ENCODE results near the gene ENOX1.

ENOX1 gene

GRCh38 chr13:43669964-43670363 lies 116.8 kb downstream of the ENOX1 start:
- DNase-seq (ENCODE audit: low read depth in 2 of 2) = no peak

- no peak for DNase-seq (ENCODE audit: low read depth in 2 of 2)
Observed at GRCh38 chr13:43669101-43669500, 117.7 kb downstream of the ENOX1 start.

DNA sequence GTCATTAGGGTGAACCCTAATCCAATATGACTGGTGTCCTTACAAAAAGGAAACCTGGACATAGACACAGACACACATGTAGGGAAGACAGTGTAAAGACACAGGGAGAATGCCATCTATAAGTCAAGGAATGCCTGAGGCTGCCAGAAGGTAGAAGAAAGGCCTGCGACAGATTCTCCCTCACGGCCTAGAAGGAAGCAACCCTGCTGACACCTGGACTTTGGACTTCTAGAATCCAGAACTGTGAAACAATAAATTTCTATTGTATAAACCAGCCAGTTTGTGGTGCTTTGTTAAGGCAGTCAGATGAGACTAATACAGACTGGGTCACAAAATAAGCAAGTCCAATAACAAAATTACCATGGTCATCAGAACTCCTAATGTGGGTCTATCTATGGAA lies 120.4 kb downstream of the ENOX1 start:
- DNase-seq (ENCODE audit: low read depth in 2 of 2) = no peak

DNA sequence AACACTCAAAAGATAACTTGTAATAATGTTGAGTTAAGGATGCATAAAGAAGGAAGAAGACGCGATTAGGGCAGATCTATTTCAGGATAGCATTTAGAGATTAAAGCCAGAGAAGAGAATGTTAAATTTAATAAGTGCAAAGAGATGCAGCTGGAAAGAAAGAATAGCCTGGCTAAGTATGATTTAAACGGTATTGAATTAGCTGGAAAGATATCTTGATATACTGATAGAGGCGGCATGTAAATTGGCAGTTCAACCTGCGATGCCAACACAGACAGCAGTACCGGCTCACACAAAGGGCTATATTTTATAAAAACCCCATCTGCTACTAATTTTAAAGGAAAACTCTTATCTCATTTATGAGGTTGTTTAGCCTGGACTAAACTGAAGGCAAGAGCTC lies 121.4 kb downstream of the ENOX1 start:
- no peak for DNase-seq (ENCODE audit: low read depth in 2 of 2)

DNA sequence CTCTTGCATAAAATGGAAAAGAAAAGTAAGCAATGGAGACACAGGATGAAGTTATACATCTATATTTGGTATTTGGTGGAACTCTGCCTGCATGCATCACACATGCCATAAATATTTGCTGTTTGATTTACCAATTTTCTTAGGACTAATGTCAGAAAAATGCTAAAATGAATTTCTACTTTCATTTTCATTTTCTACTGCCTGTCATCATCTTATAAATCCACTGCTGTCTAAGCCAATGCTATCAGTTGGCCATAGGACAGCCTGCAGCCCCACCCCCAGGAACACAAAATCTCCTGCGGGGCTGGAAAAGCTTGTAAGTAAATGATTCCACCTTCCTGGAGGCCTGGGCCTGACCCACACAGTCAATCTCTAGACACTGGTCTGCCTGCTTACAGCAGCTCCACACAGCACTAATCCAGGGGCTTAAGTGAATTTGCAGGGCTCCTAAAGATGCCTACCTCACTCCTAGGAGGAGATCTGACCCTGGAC lies 122.0 kb downstream of the ENOX1 start:
- no peak for DNase-seq (ENCODE audit: low read depth in 2 of 2)

GRCh38 chr13:43663474-43664090 lies 123.2 kb downstream of the ENOX1 start:
- no peak for DNase-seq (ENCODE audit: low read depth in 2 of 2)

DNA sequence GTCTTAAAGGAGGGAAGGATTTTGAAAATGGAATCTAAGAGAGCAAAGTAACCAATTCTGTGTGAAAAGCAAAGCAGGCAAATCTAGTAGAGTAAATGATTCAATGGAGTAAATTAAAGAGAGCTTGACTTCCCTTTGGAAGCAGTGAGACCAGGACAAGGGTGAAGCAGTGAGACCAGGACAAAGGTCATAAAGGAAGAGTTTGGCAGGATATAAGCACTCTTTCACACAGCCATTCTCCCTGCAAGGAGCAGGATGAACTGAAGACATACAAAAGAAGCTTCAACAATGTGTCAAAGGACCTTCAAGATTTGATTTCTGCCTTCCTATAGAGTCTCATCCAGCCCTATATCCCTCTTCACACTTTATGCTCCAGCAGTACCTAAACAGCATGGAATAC lies 123.8 kb downstream of the ENOX1 start:
- DNase-seq (ENCODE audit: low read depth in 2 of 2) = no peak

DNA sequence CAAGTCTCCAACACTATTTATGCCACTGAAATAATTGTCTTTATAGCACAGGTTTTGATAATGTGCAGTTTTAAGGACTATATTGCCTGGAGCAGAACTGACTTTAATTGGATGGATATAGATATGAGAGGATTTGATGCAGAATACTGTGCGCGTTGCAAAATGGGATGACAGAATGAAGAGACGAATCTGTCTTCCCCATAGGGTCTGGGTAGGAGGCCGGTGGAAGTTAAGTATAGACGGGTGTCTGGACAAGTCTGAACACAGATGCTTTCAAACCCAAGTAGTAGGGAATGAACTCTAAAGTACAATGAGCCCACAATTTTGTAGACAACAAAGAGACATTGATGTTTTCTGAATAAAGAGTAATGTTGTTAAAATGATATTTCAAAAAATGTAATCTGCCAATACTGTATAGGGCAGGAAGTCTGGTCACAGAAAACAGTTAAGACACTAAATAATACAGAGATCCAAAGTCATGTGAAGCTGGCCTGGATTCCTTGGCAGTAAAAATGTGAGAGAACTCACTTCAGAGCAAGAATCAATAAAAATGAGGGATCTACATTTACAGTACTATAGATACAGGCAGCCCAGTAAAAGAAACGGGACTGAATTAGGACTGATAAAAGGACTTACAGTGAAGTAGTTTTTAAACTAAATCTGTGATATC lies 125.5 kb downstream of the ENOX1 start:
- DNase-seq (ENCODE audit: low read depth in 2 of 2) = no peak

- no peak for DNase-seq (ENCODE audit: low read depth in 2 of 2)
Observed at GRCh38 chr13:43657485-43657884, 129.3 kb downstream of the ENOX1 start.

GRCh38 chr13:43653980-43654379 lies 132.8 kb downstream of the ENOX1 start:
- no peak for DNase-seq (ENCODE audit: low read depth in 2 of 2)

- DNase-seq (ENCODE audit: low read depth in 2 of 2) = no peak
Observed at GRCh38 chr13:43653395-43653794, 133.4 kb downstream of the ENOX1 start.

GRCh38 chr13:43652760-43653159 lies 134.0 kb downstream of the ENOX1 start:
- no peak for DNase-seq (ENCODE audit: low read depth in 2 of 2)

DNA sequence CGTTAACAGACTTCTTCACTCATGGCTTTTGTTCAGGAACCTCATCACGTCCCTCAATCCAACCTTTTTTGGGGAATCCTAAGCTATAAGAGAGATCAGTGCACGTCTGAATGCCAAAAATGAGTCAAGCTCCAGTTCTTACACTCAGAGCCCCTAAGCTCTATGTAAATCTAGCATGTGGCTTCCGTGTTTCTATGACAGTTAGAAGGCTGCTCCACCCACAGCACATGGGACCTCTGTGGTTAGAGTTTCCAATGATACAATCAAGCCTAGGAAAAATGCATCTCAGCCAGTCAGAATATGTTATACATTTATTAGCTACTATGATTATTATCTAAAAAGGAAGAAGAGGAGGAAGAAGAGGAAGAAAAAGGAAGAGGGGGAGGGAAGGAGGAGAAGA lies 135.9 kb downstream of the ENOX1 start:
- no peak for DNase-seq (ENCODE audit: low read depth in 2 of 2)

- no peak for DNase-seq (ENCODE audit: low read depth in 2 of 2)
Observed at GRCh38 chr13:43648733-43649132, 138.0 kb downstream of the ENOX1 start.

DNA sequence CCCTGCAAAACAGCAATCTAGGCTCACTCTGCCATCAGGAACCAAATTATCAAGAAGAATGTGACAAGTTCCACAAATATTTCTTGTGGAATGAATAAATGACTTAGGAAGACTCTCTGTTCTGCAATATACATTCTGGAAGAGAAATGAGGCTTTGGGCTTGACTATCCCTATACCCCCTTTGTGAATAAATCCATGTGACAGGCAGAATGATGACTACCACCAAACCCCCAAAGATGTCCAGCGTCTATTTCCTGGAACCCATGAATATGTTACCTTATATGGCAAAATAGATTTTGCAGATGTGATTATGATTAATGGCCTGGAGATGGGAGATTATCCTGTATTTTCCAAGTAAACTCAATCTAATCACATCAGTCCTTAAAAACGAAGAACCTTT lies 139.3 kb downstream of the ENOX1 start:
- no peak for DNase-seq (ENCODE audit: low read depth in 2 of 2)

DNA sequence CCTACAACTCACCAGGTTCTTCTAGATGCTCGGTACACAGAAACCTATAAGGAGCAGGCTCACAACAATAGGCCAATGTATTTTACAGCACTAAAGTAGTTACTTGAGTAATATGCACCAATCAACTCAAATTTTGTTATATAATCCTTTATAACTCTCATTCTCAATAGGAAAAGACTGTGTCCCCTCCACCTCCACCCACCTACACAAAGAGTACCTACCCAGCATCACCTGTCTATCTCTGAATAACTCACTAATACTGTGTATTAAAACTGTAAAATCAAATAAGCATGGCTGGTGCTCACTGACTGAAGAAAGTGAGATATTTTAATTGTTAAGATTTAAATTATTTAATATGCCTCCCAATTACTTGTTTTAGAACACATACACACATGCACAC lies 146.3 kb downstream of the ENOX1 start:
- DNase-seq (ENCODE audit: low read depth in 2 of 2) = no peak

- DNase-seq (ENCODE audit: low read depth in 2 of 2) = no peak
Observed at GRCh38 chr13:43631106-43631505, 155.7 kb downstream of the ENOX1 start.

DNA sequence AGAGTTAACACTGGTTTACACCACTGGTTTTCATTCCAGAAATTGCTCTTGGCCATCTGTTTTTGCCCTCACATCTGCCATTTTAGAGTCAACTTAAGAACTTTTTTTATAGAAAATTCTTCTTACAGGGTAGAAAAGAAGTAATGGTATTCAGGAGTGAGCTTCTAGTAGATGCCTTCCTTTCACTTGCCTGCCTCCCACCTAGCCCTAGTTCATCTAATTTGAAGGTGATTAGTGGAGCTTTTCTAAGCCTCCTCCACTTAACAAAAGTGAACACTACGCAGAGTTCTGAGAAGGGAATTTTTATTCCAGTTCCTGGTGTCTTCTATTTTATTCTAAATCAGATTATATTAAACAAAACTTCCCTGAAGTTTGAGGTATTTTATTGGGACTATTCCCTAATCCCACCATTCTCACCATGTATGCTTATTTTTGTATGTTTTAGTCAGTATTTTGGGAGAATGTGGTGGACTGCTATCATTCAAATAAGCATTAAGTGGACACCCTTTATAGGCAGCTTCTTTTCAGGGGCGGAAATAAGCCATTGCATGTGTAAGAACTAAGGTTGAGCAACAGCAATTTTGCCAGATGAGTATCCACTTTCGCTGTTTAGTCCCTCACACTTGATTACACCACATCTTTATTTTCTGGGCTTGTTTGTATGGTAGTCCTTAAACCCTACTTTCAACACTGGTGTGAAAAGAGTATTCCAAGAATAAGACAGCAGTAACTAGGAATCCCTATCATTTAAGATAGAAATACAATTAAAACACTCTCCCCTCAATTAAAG lies 156.9 kb downstream of the ENOX1 start:
- DNase-seq (ENCODE audit: low read depth in 2 of 2) = no peak

GRCh38 chr13:43626994-43627393 lies 159.8 kb downstream of the ENOX1 start:
- DNase-seq (ENCODE audit: low read depth in 2 of 2) = no peak

DNA sequence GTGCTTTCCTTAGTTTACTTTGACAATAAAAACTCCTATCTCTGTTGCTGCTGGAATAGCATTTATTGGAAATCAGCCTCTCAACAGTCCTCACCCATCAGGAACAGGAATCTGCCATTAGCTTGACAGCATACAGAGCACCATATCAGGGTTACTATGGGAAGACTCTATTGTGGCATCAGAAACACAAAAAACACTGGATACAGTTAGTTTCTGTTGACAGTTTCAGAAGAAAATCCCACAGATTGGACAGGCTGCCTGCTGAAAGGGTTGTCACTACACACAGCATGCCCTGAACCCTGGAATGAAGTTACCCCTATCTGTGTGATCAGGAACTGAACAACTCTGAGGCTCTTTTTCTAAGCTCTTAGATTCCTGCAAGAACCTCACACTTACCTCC lies 172.7 kb downstream of the ENOX1 start:
- no peak for DNase-seq (ENCODE audit: low read depth in 2 of 2)

- DNase-seq (ENCODE audit: low read depth in 2 of 2) = no peak
Observed at GRCh38 chr13:43611281-43612273, 175.2 kb downstream of the ENOX1 start.
